Measurements from ENCODE around the gene TCF4.
A peak's percentile ranks its signal among the peaks of the same experiment; 100 is the strongest.

The TCF4 gene

GRCh38 chr18:55349685-55350084 is 238.3 kb downstream of the TCF4 start:
- DNase-seq (ENCODE audit: low spot score), result no peak

GRCh38 chr18:55346961-55347740 is 240.8 kb downstream of the TCF4 start:
- no peak for DNase-seq (ENCODE audit: low spot score)

- DNase-seq (ENCODE audit: low spot score), result no peak
Measured at GRCh38 chr18:55346387-55346786, 241.6 kb downstream of the TCF4 start.

GRCh38 chr18:55345103-55345950 is 242.7 kb downstream of the TCF4 start:
- no peak for DNase-seq (ENCODE audit: low spot score)

- DNase-seq (ENCODE audit: low spot score), result no peak
Measured at GRCh38 chr18:55343396-55344073, 244.5 kb downstream of the TCF4 start.

GRCh38 chr18:55340998-55341397 is 247.0 kb downstream of the TCF4 start:
- no peak for DNase-seq (ENCODE audit: low spot score)

GRCh38 chr18:55339990-55340389 is 248.0 kb downstream of the TCF4 start:
- DNase-seq (ENCODE audit: low spot score), result no peak

- no peak for DNase-seq (ENCODE audit: low spot score)
Measured at GRCh38 chr18:55338978-55339650, 248.9 kb downstream of the TCF4 start.

GRCh38 chr18:55337908-55338521 is 250.0 kb downstream of the TCF4 start:
- DNase-seq (ENCODE audit: low spot score), result no peak

- no peak for DNase-seq (ENCODE audit: low spot score)
Measured at GRCh38 chr18:55337138-55337537, 250.9 kb downstream of the TCF4 start.

- DNase-seq (ENCODE audit: low spot score), result no peak
Measured at GRCh38 chr18:55336438-55337100, 251.4 kb downstream of the TCF4 start.

- DNase-seq (ENCODE audit: low spot score), result no peak
Measured at GRCh38 chr18:55334875-55335274, 253.1 kb downstream of the TCF4 start.

- DNase-seq (ENCODE audit: low spot score), result no peak
Measured at GRCh38 chr18:55331301-55331700, 256.7 kb downstream of the TCF4 start.

- DNase-seq (ENCODE audit: low spot score), result no peak
Measured at GRCh38 chr18:55328301-55328700, 259.7 kb downstream of the TCF4 start.

GRCh38 chr18:55327454-55327853 is 260.5 kb downstream of the TCF4 start:
- DNase-seq (ENCODE audit: low spot score), result no peak

- DNase-seq (ENCODE audit: low spot score), result no peak
Measured at GRCh38 chr18:55326134-55326533, 261.9 kb downstream of the TCF4 start.

GRCh38 chr18:55324166-55324565 is 263.8 kb downstream of the TCF4 start:
- DNase-seq (ENCODE audit: low spot score), result no peak

GRCh38 chr18:55323051-55323994 is 264.7 kb downstream of the TCF4 start:
- DNase-seq (ENCODE audit: low spot score), result no peak

- peak; percentile 76 for DNase-seq (ENCODE audit: low spot score)
Measured at GRCh38 chr18:55322178-55322735, 265.7 kb downstream of the TCF4 start.

Measured in ecto neural progenitor cell (in vitro differentiated cells).